H1 (cell line): ENCODE data around the gene CPEB1. TPM values are rescaled to one million over a fixed set of nuclear protein-coding genes. Genes with fewer than 3 reads are reported as not detected.

ENCODE experiments used
- BACH1 ChIP-seq: IDR thresholded peaks from 2 replicates; pipeline ENCODE4 v1.6.1; 2012; ENCODE audit warnings: low read length, improper control_type of control experiment
- CEBPB ChIP-seq: IDR thresholded peaks from 2 replicates; pipeline ENCODE4 v1.6.1; 2012; ENCODE audit warnings: low read depth, low read length
- JUND ChIP-seq: IDR thresholded peaks from 2 replicates; pipeline ENCODE4 v1.6.1; 2011; ENCODE audit warnings: mild to moderate bottlenecking, improper control_type of control experiment, low read length
- POLR2A ChIP-seq, 2 experiments: IDR thresholded peaks; 1 replicate in 1 of 2; 2 replicates in 1 of 2; pipeline ENCODE4 v1.6.1; 2011; ENCODE audit warnings: low read depth in 2 of 2, low read length in 2 of 2, mild to moderate bottlenecking in 2 of 2; ENCODE audit errors: control extremely low read depth in 1 of 2
- RBBP5 ChIP-seq: IDR thresholded peaks from 2 replicates; pipeline ENCODE4 v1.7.1; 2012; ENCODE audit warnings: low read depth, mild to moderate bottlenecking, inconsistent platforms, low read length, moderate library complexity, borderline replicate concordance
- SP1 ChIP-seq: IDR thresholded peaks from 2 replicates; pipeline ENCODE4 v1.6.1; 2011; ENCODE audit warnings: low read depth, low read length
- TAF7 ChIP-seq: optimal IDR thresholded peaks from 2 replicates; pipeline ENCODE3; 2011; ENCODE audit warnings: low read depth, mild to moderate bottlenecking, inconsistent platforms, low read length, moderate library complexity, borderline replicate concordance
- polyA plus RNA-seq, 7 experiments: library from polyadenylated mRNA; depleted of rRNA in 3 of 7; stranded (reverse) in 5 of 7; unstranded in 2 of 7; fragments of >200 nt in 5 of 7; fragments of 200-250 nt in 2 of 7; gene quantifications; 1 replicate in 5 of 7; 2 replicates in 1 of 7; 4 replicates in 1 of 7; pipeline versions ENCODE4 v1.2.1 to v1.2.3, GENCODE V29; 2011 to 2013; ENCODE audit warnings: missing spikeins in 2 of 7, mixed read lengths in 2 of 7
- total RNA-seq: library from RNA; stranded (reverse); fragmentation: NEBNext Ultra II Directional; extraction: Animal tissue kit (Norgen Biotek cat#: 25700); gene quantifications from 2 replicates; pipeline ENCODE4 v1.2.1, GENCODE V29; 2021

Gene CPEB1
- total and polyA plus RNA-seq, 2 of the 8 experiments (the other 6 are each of a cell fraction or from before 2014, with no cell fraction given), result 4.4 to 4.5 TPM

DNA sequence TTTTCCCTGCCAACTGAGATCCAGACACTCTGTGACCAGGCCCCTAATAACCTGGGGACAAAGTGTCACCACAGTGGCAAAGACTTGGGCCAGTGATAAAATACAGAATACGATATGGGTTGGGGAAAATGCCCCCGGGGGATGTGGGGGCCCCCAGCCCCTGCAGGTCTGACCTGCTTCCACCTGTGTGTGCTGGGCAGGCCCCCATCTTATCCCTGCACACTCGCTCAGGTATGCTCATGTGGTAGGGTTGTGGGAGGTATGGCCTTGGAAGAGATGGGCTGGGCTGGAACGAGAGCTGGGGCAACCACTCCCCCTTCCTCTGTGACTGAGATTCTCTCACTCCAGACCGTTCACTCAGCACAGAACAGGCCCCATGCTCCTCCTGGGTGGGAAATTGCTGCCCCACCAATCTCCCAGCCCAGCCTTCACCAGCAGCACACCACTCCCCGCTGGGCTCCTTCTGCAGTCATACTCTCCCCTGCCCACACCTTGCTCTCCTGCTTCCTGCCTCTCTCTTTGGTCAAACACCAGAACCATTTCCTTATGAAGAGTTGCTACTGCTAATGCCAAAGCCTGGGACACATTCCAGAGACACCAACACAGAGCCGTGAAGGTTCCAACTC, 9.6 kb upstream of the CPEB1 start (continued):
- no peak for TF ChIP-seq TAF7
- no peak for TF ChIP-seq CEBPB
- no peak for TF ChIP-seq BACH1
- no peak for TF ChIP-seq POLR2A (IDR thresholded peaks at IDR 0.05; ENCODE audit: control extremely low read depth in 1 of 2, low read depth in 2 of 2, low read length in 2 of 2)
- no peak for TF ChIP-seq SP1
- TF ChIP-seq RBBP5, result no peak
- TF ChIP-seq JUND, result no peak
